ENCODE results near the gene YJEFN3.

DNA sequence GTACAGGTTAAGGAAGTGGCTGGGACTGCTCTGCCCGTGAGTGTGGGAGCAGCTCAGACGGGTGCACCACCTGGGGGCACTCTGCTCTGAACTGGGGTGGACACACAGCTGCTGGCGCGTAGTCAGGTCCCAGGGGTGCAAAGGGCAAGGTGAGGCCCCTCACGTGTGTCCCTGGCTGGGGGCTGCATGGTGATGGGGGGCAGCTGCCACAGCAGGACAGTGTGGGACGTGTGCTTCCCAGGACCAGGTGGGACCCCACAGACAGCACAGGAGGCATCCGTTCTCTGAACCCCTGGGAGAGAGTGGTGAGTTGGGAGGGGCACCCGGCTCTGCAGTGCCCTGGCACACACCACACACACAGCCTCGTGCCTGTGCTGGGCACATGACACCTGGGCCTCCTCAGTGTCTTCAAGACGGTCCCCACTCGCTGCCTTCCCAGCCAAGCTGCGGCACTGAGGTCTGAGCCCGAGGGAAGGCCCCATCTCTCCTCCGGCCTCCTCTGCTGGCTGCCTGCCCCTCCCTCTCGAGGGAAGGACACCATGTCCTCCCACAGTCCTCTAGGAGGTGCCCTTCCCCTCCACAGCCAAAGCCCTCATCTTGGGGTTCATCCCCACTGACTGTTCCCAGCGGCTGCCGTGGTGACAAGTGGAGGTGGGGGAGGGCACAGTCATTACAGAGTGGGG lies 34.1 kb downstream of the YJEFN3 start:
- TF ChIP-seq, protein P1, sequence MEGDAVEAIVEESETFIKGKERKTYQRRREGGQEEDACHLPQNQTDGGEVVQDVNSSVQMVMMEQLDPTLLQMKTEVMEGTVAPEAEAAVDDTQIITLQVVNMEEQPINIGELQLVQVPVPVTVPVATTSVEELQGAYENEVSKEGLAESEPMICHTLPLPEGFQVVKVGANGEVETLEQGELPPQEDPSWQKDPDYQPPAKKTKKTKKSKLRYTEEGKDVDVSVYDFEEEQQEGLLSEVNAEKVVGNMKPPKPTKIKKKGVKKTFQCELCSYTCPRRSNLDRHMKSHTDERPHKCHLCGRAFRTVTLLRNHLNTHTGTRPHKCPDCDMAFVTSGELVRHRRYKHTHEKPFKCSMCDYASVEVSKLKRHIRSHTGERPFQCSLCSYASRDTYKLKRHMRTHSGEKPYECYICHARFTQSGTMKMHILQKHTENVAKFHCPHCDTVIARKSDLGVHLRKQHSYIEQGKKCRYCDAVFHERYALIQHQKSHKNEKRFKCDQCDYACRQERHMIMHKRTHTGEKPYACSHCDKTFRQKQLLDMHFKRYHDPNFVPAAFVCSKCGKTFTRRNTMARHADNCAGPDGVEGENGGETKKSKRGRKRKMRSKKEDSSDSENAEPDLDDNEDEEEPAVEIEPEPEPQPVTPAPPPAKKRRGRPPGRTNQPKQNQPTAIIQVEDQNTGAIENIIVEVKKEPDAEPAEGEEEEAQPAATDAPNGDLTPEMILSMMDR (IDR thresholded peaks at IDR 0.05; ENCODE audit: low read length) = no peak
- no peak for TF ChIP-seq EZH2 (IDR thresholded peaks at IDR 0.05; ENCODE audit: borderline replicate concordance, low read length)

Measured in OCI-LY1 (cell line).